H1 (cell line): Measurements from ENCODE around the gene C20orf202. TPM values are rescaled to one million over a fixed set of nuclear protein-coding genes. Genes with fewer than 3 reads are reported as not detected.
A peak's percentile ranks its signal among the peaks of the same experiment; 100 is the strongest.

Experiments used
- CTCF ChIA-PET: fragments of 300-600 bp; sonication (Branson Sonifier 250); formaldehyde crosslinking; loops from one replicate; lab custom pipeline; 2021; ENCODE audit not compliant: partially characterized antibody; lab: Charles Lee
- POLR2A ChIA-PET: fragments of 300-600 bp; sonication (Branson Sonifier 250); formaldehyde crosslinking; loops from one replicate; lab custom pipeline; 2021; ENCODE audit warnings: inconsistent platforms; ENCODE audit not compliant: partially characterized antibody; lab: Charles Lee
- DNase-seq, 2 experiments: peaks; one replicate each; pipeline versions ENCODE4 v3.0.0 to v3.0.0-alpha.2; 2010 to 2022; ENCODE audit warnings: low spot score in 2 of 2, low read depth in 1 of 2, mixed read lengths in 1 of 2
- FAIRE-seq: peaks from 2 replicates; lab custom pipeline; 2011; peaks lifted over from hg19 to GRCh38; lab: Jason Lieb, UNC
- H2AFZ ChIP-seq: 2 replicates; pipeline ENCODE4 v1.8.1; 2012; ENCODE audit warnings: low read length, inconsistent platforms
- H2AK5ac ChIP-seq: 2 replicates; pipeline ENCODE4 v1.6.1; 2013; ENCODE audit warnings: low read depth, low read length
- H2BK120ac ChIP-seq: replicated peaks from 2 replicates; pipeline ENCODE3; 2013; ENCODE audit warnings: low read depth, low read length, inconsistent platforms
- H2BK12ac ChIP-seq: 2 replicates; pipeline ENCODE4 v1.6.1; 2013; ENCODE audit warnings: low read depth, low read length
- H2BK15ac ChIP-seq: 2 replicates; pipeline ENCODE4 v1.6.1; 2013; ENCODE audit warnings: low read length
- H2BK20ac ChIP-seq: 2 replicates; pipeline ENCODE4 v1.6.1; 2013; ENCODE audit warnings: low read length
- H2BK5ac ChIP-seq: 2 replicates; pipeline ENCODE4 v1.6.1; 2013; ENCODE audit warnings: low read depth, low read length
- H3K14ac ChIP-seq: 2 replicates; pipeline ENCODE4 v1.6.1; 2013; ENCODE audit warnings: inconsistent platforms; ENCODE audit not compliant: insufficient read length
- H3K18ac ChIP-seq: 2 replicates; pipeline ENCODE4 v1.6.1; 2013; ENCODE audit warnings: low read length; ENCODE audit errors: extremely low read depth
- H3K23ac ChIP-seq: 2 replicates; pipeline ENCODE4 v1.6.1; 2013; ENCODE audit warnings: inconsistent platforms; ENCODE audit not compliant: insufficient read length
- H3K23me2 ChIP-seq: 2 replicates; pipeline ENCODE4 v1.6.1; 2013; ENCODE audit warnings: low read depth, low read length
- H3K27ac ChIP-seq: 2 replicates; pipeline ENCODE4 v1.6.1; 2011; ENCODE audit warnings: low read depth, low read length, inconsistent platforms
- H3K27me3 ChIP-seq, 4 experiments: replicated peaks in 1 of 4; 1 replicate in 1 of 4; 2 replicates in 3 of 4; pipeline versions ENCODE4 v1.6.1 to v1.8.1; 2011 to 2013; ENCODE audit warnings: low read length in 3 of 4, mild to moderate bottlenecking in 3 of 4, inconsistent platforms in 2 of 4, mixed read lengths in 2 of 4, moderate library complexity in 1 of 4; ENCODE audit not compliant: control insufficient read depth in 3 of 4, insufficient read depth in 3 of 4; ENCODE audit errors: extremely low read depth in 1 of 4
- H3K36me3 ChIP-seq, 4 experiments: 2 replicates each; pipeline versions ENCODE4 v1.6.1 to v1.8.1; 2011 to 2013; ENCODE audit warnings: mild to moderate bottlenecking in 4 of 4, low read length in 3 of 4, moderate library complexity in 2 of 4, control low read depth in 1 of 4, inconsistent platforms in 1 of 4; ENCODE audit not compliant: insufficient read depth in 4 of 4, control insufficient read depth in 2 of 4
- H3K4ac ChIP-seq: replicated peaks from 2 replicates; pipeline ENCODE3; 2013; ENCODE audit warnings: low read length, low read depth, mixed read lengths, inconsistent platforms; ENCODE audit not compliant: insufficient read length
- H3K4me1 ChIP-seq, 4 experiments: replicated peaks in 1 of 4; 1 replicate in 1 of 4; 2 replicates in 3 of 4; pipeline versions ENCODE4 v1.6.1 to v1.8.1; 2011 to 2013; ENCODE audit warnings: low read length in 3 of 4, inconsistent platforms in 2 of 4, mixed read lengths in 1 of 4; ENCODE audit not compliant: insufficient read depth in 4 of 4, control insufficient read depth in 3 of 4
- H3K4me2 ChIP-seq, 2 experiments: 2 replicates each; pipeline versions ENCODE4 v1.6.1 to v1.8.1; 2011 to 2013; ENCODE audit warnings: low read depth in 2 of 2, low read length in 2 of 2, control low read depth in 1 of 2, inconsistent platforms in 1 of 2, mild to moderate bottlenecking in 1 of 2; ENCODE audit not compliant: insufficient read depth in 1 of 2
- H3K4me3 ChIP-seq, 4 experiments: fragments of 200-600, 300-600 bp in 1 of 4; sonication (generic), shearing (Covaris generic), sonication (Bioruptor Twin) in 1 of 4; 2 replicates each; pipeline versions ENCODE4 v1.5.1 to v1.8.1; 2011 to 2016; ENCODE audit warnings: low read length in 4 of 4, low read depth in 3 of 4, control low read depth in 2 of 4, inconsistent platforms in 2 of 4, mild to moderate bottlenecking in 2 of 4, mixed read lengths in 1 of 4, moderate library complexity in 1 of 4; ENCODE audit not compliant: insufficient read depth in 2 of 4; ENCODE audit errors: extremely low read depth in 1 of 4
- H3K56ac ChIP-seq: replicated peaks from 2 replicates; pipeline ENCODE3; 2013; ENCODE audit warnings: low read depth, mild to moderate bottlenecking, mixed read lengths, low read length, inconsistent platforms; ENCODE audit not compliant: insufficient read length
- H3K79me1 ChIP-seq: 2 replicates; pipeline ENCODE4 v1.6.1; 2013; ENCODE audit warnings: low read depth, low read length, control low read depth
- H3K79me2 ChIP-seq, 2 experiments: 2 replicates each; pipeline versions ENCODE4 v1.6.1 to v1.8.1; 2012 to 2013; ENCODE audit warnings: low read length in 2 of 2, mild to moderate bottlenecking in 2 of 2, inconsistent platforms in 1 of 2; ENCODE audit not compliant: insufficient read depth in 2 of 2, control insufficient read depth in 1 of 2
- H3K9ac ChIP-seq, 4 experiments: replicated peaks in 1 of 4; 1 replicate in 1 of 4; 2 replicates in 3 of 4; pipeline versions ENCODE4 v1.6.1 to v1.8.1; 2011 to 2013; ENCODE audit warnings: low read depth in 3 of 4, low read length in 3 of 4, control low read depth in 2 of 4, mild to moderate bottlenecking in 2 of 4, moderate library complexity in 2 of 4, inconsistent platforms in 1 of 4; ENCODE audit errors: extremely low read depth in 1 of 4
- H3K9me3 ChIP-seq, 2 experiments: 2 replicates each; pipeline versions ENCODE4 v1.6.1 to v1.8.1; 2012 to 2013; ENCODE audit warnings: mild to moderate bottlenecking in 2 of 2, moderate library complexity in 2 of 2, control low read depth in 1 of 2, inconsistent platforms in 1 of 2, low read depth in 1 of 2, low read length in 1 of 2, mixed read lengths in 1 of 2; ENCODE audit not compliant: insufficient read depth in 2 of 2
- H4K20me1 ChIP-seq, 2 experiments: replicated peaks in 1 of 2; 2 replicates each; pipeline versions ENCODE3 to v1.8.1; 2011 to 2013; ENCODE audit warnings: inconsistent platforms in 2 of 2, low read length in 2 of 2, mild to moderate bottlenecking in 1 of 2; ENCODE audit not compliant: insufficient read depth in 2 of 2, control insufficient read depth in 1 of 2
- H4K5ac ChIP-seq: 2 replicates; pipeline ENCODE4 v1.6.1; 2013; ENCODE audit warnings: low read length, low read depth, mixed read lengths, inconsistent platforms; ENCODE audit not compliant: insufficient read length
- H4K8ac ChIP-seq: 2 replicates; pipeline ENCODE4 v1.8.0; 2013; ENCODE audit warnings: mild to moderate bottlenecking, moderate library complexity, low read length, inconsistent platforms; ENCODE audit not compliant: insufficient read depth; ENCODE audit errors: extremely low read depth
- H4K91ac ChIP-seq: replicated peaks from 2 replicates; pipeline ENCODE3; 2013; ENCODE audit warnings: low read length, mixed read lengths, inconsistent platforms; ENCODE audit not compliant: insufficient read length
- BRCA1 ChIP-seq: IDR thresholded peaks from 2 replicates; pipeline ENCODE4 v1.6.1; 2012; ENCODE audit warnings: low read depth, low read length, improper control_type of control experiment
- CEBPB ChIP-seq: IDR thresholded peaks from 2 replicates; pipeline ENCODE4 v1.6.1; 2012; ENCODE audit warnings: low read depth, low read length
- CREB1 ChIP-seq: IDR thresholded peaks from 2 replicates; pipeline ENCODE4 v1.6.1; 2012; ENCODE audit warnings: inconsistent platforms
- CTBP2 ChIP-seq: IDR thresholded peaks from 2 replicates; pipeline ENCODE4 v1.7.0; 2011; ENCODE audit warnings: borderline replicate concordance, mild to moderate bottlenecking, moderate library complexity, mixed read lengths, low read length; ENCODE audit not compliant: insufficient read depth, insufficient read length
- FOSL1 ChIP-seq: IDR thresholded peaks from 2 replicates; pipeline ENCODE4 v1.6.1; 2011; ENCODE audit warnings: mild to moderate bottlenecking, low read depth, low read length, moderate library complexity; ENCODE audit not compliant: insufficient read depth
- JUND ChIP-seq: IDR thresholded peaks from 2 replicates; pipeline ENCODE4 v1.6.1; 2011; ENCODE audit warnings: mild to moderate bottlenecking, improper control_type of control experiment, low read length
- KDM5A ChIP-seq: fragments of 200-600 bp; IDR thresholded peaks from 2 replicates; pipeline ENCODE4 v1.7.1; 2012; ENCODE audit warnings: mild to moderate bottlenecking, low read length, inconsistent platforms, mixed read lengths
- MAX ChIP-seq: IDR thresholded peaks from 2 replicates; pipeline ENCODE4 v1.6.1; 2012; ENCODE audit warnings: inconsistent platforms
- NANOG ChIP-seq: IDR thresholded peaks from 2 replicates; pipeline ENCODE4 v1.6.1; 2011; ENCODE audit warnings: low read length, low read depth, mild to moderate bottlenecking, inconsistent platforms; ENCODE audit not compliant: insufficient read depth, poor library complexity, severe bottlenecking
- SIRT6 ChIP-seq: IDR thresholded peaks from one replicate; pipeline ENCODE4 v1.7.1; 2012; ENCODE audit warnings: low read length, inconsistent platforms
- SP1 ChIP-seq: IDR thresholded peaks from 2 replicates; pipeline ENCODE4 v1.6.1; 2011; ENCODE audit warnings: low read depth, low read length
- SUZ12 ChIP-seq: fragments of 200-600 bp; sonication (generic); IDR thresholded peaks from 2 replicates; pipeline ENCODE4 v1.6.1; 2012; ENCODE audit warnings: mild to moderate bottlenecking, inconsistent platforms, low read length, moderate library complexity, mixed read lengths
- TAF1 ChIP-seq: IDR thresholded peaks from 2 replicates; pipeline ENCODE4 v1.6.1; 2011; ENCODE audit warnings: mild to moderate bottlenecking, low read depth, low read length
- TAF7 ChIP-seq: optimal IDR thresholded peaks from 2 replicates; pipeline ENCODE3; 2011; ENCODE audit warnings: low read depth, mild to moderate bottlenecking, inconsistent platforms, low read length, moderate library complexity, borderline replicate concordance
- WGBS, 2 experiments: shearing (Covaris generic) in 1 of 2; methylation state at CpG; one replicate each; pipeline versions ENCODE4 v1.1.6 to v1.1.7; 2013 to 2015; ENCODE audit warnings: low lambda C conversion rate in 2 of 2, mixed read lengths in 2 of 2, inconsistent platforms in 1 of 2, low coverage in 1 of 2, missing lambda C conversion rate in 1 of 2; ENCODE audit not compliant: insufficient replicate concordance in 2 of 2, insufficient coverage in 1 of 2, insufficient read length in 1 of 2; ENCODE audit errors: extremely low coverage in 1 of 2, missing lambda C conversion rate in 1 of 2; 5-methylcytosine and 5-hydroxymethylcytosine counted together
- polyA plus RNA-seq, 7 experiments: library from polyadenylated mRNA; depleted of rRNA in 3 of 7; stranded (reverse) in 5 of 7; unstranded in 2 of 7; fragments of >200 nt in 5 of 7; fragments of 200-250 nt in 2 of 7; gene quantifications; 1 replicate in 5 of 7; 2 replicates in 1 of 7; 4 replicates in 1 of 7; pipeline versions ENCODE4 v1.2.1 to v1.2.3, GENCODE V29; 2011 to 2013; ENCODE audit warnings: missing spikeins in 2 of 7, mixed read lengths in 2 of 7
- total RNA-seq: library from RNA; stranded (reverse); fragmentation: NEBNext Ultra II Directional; extraction: Animal tissue kit (Norgen Biotek cat#: 25700); gene quantifications from 2 replicates; pipeline ENCODE4 v1.2.1, GENCODE V29; 2021
- TF ChIP-seq, protein P1 (sequence below): IDR thresholded peaks from 2 replicates; pipeline ENCODE4 v1.6.1; 2011; ENCODE audit warnings: low read depth, mild to moderate bottlenecking, low read length; ENCODE audit not compliant: insufficient read depth

C20orf202 gene
- total and polyA plus RNA-seq, 2 of the 8 experiments (the other 6 are each of a cell fraction or from before 2014, with no cell fraction given) = 0.12 TPM; not detected in 1

DNA sequence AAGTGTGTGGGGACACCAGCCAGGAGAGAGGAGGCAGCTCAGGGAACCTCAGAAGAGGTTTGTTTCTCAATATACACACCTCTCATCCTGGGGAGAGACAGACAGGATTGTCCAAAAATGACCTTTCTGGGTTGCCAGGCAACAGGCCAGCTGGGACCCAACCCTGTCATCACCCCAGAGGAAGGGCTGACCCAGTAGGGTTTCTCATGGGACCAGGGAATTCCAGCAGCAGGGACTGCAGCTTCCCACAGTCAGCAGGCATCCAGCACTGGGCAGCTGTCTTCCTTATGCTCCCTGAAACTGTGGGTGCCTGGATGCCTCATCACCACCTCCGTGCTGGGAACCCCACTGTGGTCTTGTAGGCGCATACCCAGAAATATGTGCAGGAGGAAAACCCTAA, 1.3 kb downstream of the C20orf202 start:
- WGBS, 2 experiments = 100% methylated on average over 2 of the region's 2 CpGs; no CpG with 5 or more reads in 1 of the 2 experiments
- H3K9ac ChIP-seq = no peak overlapping the region
- DNase-seq = peak in 1 of 2 experiments; percentile 35
- H4K91ac ChIP-seq = no peak overlapping the region
- no peaks in the 10 kb centered on the region for H3K4me1 ChIP-seq
- H2BK12ac ChIP-seq = 0 out of 2 replicates have a peak overlapping the region, but pooled peaks have one; percentile 27
- no peak overlapping the region for H3K23ac ChIP-seq
- no peak overlapping the region for H4K5ac ChIP-seq
- no peak overlapping the region for H2BK5ac ChIP-seq
- no peak overlapping the region for H3K14ac ChIP-seq
- H3K23me2 ChIP-seq = no peaks in the 10 kb centered on the region
- no peak overlapping the region for H3K4me3 ChIP-seq
- ChIA-PET POLR2A (no interaction called here), CTCF (interaction anchor here (1.2 to 11.9 kb wide), 3 partner anchors 8 to 26 kb away, joined by 4 to 101 read pairs (median 4); no protein-coding TSS in a partner anchor)
- H3K9me3 ChIP-seq = no peaks in the 10 kb centered on the region
- no peak overlapping the region for H3K4ac ChIP-seq
- no peak overlapping the region for H2BK20ac ChIP-seq
- no peaks in the 10 kb centered on the region for H3K79me1 ChIP-seq
- no peak overlapping the region for H3K4me2 ChIP-seq
- H3K27ac ChIP-seq = no peak overlapping the region
- H3K18ac ChIP-seq = no peak overlapping the region
- no peak overlapping the region for H2BK15ac ChIP-seq
- no peaks in the 10 kb centered on the region for H4K20me1 ChIP-seq
- H2AK5ac ChIP-seq = no peak overlapping the region
- no peak for FAIRE-seq
- H3K79me2 ChIP-seq = no peaks in the 10 kb centered on the region
- no peak overlapping the region for H2AFZ ChIP-seq
- H3K27me3 ChIP-seq = no peaks in the 10 kb centered on the region; a peak in 1 of 7 replicates
- H2BK120ac ChIP-seq = no peak overlapping the region
- no peak overlapping the region for H3K56ac ChIP-seq
- no peak overlapping the region for H4K8ac ChIP-seq
- H3K36me3 ChIP-seq = no peaks in the 10 kb centered on the region
- TF ChIP-seq FOSL1 (no peak), JUND (no peak), SUZ12 (no peak), NANOG (no peak), TAF7 (no peak), KDM5A (no peak), BRCA1 (no peak), CTBP2 (no peak), MAX (no peak), CEBPB (no peak), SIRT6 (no peak), TAF1 (no peak), CREB1 (no peak), SP1 (no peak)
- TF ChIP-seq, protein P1, sequence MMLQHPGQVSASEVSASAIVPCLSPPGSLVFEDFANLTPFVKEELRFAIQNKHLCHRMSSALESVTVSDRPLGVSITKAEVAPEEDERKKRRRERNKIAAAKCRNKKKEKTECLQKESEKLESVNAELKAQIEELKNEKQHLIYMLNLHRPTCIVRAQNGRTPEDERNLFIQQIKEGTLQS = no peak
